SW480 (cell line): Measurements from ENCODE around the gene CDO1.

Experiments
- DNase-seq: peaks from one replicate; pipeline ENCODE4 v3.0.0-alpha.2; 2016; ENCODE audit warnings: low spot score

Gene CDO1

DNA sequence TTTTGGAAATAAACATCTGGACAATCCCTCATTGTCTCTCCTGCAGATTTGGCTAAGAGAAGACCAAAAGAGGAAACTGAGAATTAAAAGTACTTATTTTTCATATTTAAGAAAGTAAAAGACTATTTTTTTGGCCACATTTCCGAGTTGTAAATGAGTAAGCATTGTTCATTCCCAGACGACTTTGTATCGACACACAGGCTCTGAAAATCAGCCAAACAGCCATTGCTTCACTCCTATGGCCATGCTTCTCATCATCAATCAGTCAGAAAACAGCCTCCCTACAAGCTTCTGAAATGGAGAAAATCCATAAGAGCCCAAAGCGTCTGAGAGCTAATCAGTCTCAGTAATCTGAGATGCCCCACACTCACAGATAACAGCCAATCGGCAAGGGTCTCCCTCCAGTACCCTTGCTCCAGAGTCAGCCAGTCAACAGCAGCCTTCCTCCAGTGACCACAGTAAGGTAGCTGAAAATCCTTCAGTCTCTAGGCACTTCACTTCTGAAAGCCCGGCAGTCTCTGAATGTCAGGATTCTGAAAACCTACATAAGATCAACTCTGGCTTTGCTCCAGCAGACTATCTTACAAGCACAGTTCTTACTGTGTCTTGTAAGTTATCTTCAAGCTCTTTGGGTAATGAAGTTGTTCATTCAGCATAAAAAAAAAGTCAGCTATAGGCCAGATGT lies 30.9 kb downstream of the CDO1 start:
- DNase-seq = no peak

DNA sequence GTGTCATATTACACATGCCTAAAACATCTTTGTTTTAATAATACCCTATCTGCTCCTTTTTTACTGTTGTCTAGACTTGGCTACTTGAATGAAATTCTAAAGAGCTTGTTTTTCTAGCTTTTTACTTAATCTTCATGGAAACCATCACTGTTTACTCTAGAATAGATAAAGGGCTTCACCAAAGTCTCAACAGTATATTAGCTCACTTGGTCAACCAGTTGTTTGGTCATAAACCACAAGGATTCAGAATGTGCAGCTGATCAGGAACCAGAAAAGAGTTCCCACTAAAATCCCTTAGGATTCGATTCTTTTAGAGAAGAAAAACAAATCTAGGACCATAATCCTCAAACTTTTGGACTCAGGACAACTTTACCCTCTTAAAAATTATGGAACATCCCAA lies 38.0 kb downstream of the CDO1 start:
- DNase-seq = no peak

DNA sequence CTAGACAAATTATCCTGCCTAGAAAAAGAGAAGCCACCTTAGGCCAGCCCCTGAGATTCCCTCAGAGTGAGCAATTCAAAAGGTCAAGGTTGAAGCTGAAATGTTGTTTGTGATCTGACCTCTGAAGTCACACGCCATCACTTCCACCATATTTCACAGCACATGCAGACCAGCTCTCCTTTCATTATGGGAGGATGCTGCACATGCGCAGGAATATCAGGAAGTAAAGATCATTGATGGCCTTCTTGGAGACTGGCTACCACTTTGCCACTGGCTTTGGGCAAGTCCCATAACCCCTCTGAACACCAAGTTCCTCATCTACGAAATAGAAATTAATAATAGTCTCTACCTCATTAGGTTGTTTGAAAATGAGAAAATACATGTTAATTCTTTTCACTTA lies 39.5 kb downstream of the CDO1 start:
- DNase-seq = no peak

DNA sequence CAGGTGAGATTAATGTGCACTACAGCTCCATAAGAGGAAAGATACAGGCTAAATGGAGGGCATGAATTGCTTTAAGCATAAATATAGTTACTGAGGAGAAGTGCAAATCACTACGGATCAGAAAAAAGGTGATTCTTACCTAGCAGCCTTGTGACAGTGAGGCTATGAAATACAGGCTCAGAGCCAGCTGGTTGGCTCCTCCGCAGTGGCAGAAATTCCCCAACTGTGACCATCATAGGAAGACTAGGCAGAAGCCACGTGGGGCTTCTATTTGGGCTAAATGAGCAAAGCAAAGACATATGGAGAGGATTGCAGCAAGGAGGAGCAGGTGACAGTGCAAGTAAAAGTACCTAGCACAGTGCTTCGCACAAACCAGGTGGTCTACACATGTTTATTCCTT lies 40.5 kb downstream of the CDO1 start:
- DNase-seq = no peak

DNA sequence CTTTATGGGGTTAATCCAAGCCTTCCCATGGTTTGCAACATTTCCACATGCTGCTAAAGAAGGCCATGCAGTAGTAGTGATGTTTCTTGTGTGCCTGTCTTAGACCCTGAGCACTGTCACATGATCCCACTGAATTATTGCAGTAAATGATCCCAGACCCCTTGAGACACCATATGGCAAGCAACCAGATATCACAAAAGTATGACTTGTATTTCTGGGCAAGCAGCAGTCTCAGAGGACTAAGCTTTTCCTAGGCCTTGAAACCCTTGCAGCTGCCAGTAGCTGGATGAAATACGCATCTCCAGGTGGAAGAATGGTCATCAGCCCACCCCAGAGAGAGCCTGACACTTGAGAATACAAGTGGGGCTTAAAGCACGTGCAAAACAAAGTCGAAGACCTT lies 41.8 kb downstream of the CDO1 start:
- no peak for DNase-seq

DNA sequence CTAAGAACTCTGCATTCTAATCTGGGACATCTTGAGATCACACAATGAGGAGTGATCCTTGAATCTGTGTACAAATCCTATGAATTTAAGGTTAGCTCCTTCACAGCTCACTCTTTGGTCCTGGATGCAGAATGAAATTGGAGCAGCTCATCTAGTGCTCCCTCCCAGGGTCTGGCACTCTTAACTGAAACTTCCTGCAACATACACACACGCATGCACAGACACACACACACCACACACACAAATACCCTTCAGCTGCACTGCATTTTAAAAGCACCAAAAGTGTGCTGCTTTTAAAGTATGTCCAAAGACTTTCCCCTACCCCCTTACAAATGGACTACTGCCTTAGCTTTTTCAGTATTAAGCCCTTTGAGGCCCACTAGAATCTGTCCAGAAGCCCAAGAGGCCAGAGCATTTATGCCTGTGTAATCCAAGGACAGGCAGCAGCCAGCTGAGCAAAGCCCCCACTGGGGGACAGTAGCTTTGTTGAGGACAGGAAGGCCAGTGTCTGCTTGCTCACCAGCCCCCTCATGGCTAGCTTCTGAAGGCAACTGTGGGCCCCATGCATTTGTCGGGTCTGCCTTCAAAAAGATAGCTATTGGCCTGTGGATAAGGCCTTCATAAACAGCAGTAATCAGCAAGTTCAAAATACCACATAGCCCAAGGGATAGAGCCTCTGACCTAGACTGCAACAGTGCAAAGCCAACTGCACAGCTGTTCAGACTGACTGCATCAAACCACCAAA lies 43.6 kb downstream of the CDO1 start:
- DNase-seq = no peak

DNA sequence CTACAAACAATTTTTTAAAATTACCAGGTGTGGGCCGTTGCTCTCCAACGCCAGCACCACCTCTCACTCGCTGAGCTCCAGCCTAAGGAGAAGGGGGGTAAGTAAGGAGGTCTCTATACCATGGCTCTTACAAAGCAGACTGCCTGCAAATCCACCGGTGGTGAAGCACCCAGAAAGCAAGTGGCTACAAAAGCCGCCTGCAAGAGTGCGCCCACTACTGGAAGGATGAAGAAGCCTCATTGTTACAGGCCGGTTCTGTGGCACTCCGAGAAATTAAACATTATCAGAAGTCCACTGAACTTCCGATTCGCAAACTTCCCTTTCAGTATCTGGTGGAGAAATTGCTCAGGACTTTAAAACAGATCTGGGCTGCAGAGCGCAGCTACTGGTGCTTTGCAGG lies 46.0 kb downstream of the CDO1 start:
- no peak for DNase-seq

DNA sequence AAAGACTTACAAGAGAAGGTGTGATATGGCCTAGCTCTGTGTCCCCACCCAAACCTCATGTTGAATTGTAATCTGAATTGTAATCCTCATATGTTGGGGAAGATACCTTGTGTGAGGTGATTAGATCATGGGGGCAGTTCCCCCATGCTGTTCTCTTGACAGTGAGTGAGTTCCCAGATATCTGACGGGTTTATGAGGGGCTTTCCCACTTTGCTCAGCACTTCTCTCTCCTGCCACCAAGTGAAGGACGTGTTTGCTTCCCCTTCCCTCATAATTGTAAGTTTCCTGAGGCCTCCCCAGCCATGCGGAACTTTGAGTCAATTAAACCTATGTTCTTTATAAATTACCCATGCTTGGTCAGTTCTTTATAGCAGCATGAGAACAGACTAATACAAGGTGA lies 49.0 kb downstream of the CDO1 start:
- no peak for DNase-seq

DNA sequence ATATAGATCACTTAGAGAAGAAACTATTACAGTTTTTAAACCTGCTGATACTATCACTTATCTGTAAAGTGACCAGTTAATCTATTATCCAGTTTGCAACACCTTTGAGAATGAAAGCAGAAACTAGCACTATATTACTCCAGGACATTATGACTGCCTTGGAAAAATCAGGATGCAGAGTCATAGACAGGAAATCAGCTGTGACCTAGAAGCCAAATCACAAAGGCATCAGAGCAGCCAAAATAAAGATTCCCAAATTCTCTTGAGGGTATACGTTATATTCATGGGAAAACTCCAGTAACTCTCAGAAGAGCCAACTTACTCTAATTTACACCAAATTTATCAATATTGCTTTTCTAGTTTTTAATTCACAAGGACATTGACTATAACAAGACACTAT lies 49.9 kb downstream of the CDO1 start:
- DNase-seq = no peak

DNA sequence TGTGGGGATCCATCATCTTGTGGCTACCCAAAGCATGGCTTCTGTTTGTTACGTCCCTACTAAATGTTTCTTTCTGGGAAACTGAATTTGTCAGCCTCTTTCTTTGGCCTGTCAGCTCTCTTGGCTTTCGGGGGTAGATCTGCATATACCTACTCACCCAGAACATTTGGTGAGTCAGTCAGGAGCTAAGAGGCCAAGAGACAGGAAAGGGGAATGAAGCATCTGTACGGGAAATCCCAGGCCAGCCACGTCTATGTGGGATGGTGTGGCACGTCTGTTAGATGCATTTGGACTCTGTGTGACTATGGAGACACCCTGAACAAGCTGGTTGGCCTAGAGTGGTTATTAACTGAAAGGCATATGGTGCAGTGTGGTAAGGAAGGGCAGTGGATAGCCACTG lies 58.1 kb downstream of the CDO1 start:
- DNase-seq = no peak

DNA sequence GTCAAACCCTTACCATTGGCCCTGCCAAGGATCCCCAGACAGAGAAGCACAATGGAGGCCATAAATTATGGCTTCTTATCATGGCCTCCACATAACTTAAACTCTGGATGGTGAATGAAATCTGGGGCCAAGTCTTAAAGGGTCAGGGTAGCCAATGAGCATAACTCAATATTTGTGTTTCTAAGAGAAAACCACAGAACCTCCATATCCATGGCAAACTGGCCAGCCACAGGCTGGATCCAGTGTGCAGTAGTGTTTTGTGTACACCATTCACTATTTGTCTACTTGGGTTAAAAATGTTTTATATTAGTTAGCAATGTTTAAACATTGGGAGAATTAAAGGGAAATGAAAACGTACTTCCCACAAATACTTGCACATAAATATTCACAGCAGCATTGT lies 60.8 kb downstream of the CDO1 start:
- DNase-seq = no peak
